RCC 7860 (cell line): ENCODE measurements around the gene ITPK1.

ENCODE experiments used
- DNase-seq: peaks from one replicate; pipeline ENCODE4 v3.0.0-alpha.2; 2015; ENCODE audit warnings: low spot score
- FAIRE-seq: peaks from 2 replicates; lab custom pipeline; 2012; peaks lifted over from hg19 to GRCh38; lab: Jason Lieb, UNC

ITPK1 gene

GRCh38 chr14:93031505-93032315, 84.0 kb downstream of the ITPK1 start:
- FAIRE-seq = no peak
- no peak for DNase-seq

- no peak for FAIRE-seq
- no peak for DNase-seq
Measured at GRCh38 chr14:93030761-93031160, 85.0 kb downstream of the ITPK1 start.

- no peak for FAIRE-seq
- DNase-seq = no peak
Measured at GRCh38 chr14:93029911-93030508, 85.7 kb downstream of the ITPK1 start.

DNA sequence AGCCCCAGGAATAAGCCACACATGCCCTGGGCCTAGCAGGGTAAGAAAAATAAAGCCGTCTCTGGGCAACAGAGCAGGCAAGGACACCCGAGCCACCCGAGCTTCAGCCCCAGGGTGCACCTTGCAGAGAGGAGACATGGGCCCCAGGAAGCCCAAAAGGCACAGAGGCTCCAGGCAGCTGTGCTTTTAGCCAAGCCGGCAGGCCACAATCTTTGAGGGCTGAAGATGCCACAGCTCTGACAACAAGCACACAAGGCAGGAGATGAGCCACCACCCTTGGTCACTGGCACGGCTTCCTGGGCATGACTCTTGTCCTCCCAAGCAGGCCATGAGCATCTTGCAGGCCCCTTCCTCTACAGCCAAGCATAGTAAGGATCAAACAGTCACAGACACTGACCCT, 86.3 kb downstream of the ITPK1 start:
- FAIRE-seq = no peak
- no peak for DNase-seq

DNA sequence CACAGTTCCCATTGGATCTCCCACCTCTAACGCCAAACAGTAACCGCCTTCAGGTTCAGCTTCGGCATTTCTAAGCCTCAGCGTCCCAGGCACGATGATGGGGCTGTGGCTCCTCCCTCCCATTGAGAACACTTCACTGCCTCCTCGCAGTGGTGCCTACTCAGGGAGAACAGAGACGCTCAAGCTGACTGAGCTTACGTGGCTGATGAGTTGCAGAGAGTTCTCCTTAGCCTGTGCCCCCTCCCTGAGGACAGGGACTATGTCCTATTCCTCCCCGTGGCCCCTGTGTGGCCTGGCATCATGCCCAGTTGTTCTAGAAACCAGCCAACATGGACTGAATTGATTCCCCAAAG, 87.0 kb downstream of the ITPK1 start:
- FAIRE-seq = no peak
- DNase-seq = no peak

GRCh38 chr14:93027810-93028723, 87.7 kb downstream of the ITPK1 start:
- FAIRE-seq (no peak), DNase-seq (no peak)

DNA sequence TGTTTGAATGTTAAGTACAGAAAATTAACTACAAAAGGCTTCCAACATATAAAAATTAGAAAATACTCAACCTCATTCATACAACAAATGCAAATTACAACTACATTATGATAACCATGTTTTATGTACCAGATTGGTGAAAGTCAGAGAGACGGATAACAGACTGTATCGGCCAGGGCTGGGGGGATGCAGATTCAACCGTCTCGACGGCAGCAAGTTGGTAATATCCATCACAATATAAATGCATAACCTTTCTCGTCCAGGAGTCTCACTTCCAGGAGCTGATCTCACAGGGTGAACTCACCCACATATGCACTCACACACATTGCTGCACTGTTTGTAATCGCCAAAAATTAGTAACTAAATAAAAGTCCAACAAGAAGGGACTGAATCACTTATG, 89.4 kb downstream of the ITPK1 start:
- DNase-seq = no peak
- no peak for FAIRE-seq

DNA sequence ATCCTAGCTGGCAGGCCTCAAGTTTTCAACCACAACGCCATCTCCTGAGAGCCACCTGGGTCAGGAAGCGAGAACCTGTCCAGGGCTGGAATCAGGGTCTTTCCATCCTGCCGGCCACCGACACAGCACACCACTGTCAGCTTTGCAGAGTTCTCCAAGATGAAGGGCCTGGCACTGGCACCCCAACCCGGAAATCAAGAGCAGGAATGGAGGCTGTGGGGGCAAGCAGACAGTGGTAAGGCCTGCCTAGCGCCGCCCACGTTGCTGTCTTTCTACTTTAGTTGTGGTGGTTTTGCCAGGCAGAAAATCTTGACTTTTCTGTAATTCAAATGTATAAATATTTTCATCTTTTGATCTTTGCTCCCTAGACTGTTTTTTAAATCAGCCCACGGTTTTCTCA, 90.7 kb downstream of the ITPK1 start:
- FAIRE-seq = no peak
- DNase-seq = no peak

GRCh38 chr14:93024493-93024892, 91.2 kb downstream of the ITPK1 start:
- no peak for FAIRE-seq
- no peak for DNase-seq

GRCh38 chr14:93023802-93024434, 91.8 kb downstream of the ITPK1 start:
- FAIRE-seq (no peak), DNase-seq (no peak)

GRCh38 chr14:93023039-93023438, 92.7 kb downstream of the ITPK1 start:
- FAIRE-seq = no peak
- DNase-seq = no peak

DNA sequence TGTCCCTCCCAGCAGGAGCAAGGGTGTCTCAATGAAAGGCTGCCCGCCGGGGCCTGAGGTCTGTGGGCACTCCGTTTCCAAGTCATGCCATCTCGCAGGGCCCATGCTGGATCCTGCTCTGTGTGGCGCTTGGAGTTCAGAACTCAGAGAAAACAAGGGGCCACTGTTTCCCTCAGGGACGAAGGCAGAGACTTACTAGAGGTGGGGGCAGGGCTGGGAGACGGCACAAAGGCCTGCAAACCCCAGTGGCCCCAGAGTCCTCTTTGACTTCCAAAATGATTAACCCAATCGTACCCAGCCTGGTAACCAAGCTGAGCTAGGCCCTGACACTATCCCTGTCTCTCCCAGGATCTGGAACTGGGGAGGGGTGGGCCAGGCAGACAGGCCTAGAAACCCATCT, 95.8 kb downstream of the ITPK1 start:
- FAIRE-seq (no peak), DNase-seq (no peak)

DNA sequence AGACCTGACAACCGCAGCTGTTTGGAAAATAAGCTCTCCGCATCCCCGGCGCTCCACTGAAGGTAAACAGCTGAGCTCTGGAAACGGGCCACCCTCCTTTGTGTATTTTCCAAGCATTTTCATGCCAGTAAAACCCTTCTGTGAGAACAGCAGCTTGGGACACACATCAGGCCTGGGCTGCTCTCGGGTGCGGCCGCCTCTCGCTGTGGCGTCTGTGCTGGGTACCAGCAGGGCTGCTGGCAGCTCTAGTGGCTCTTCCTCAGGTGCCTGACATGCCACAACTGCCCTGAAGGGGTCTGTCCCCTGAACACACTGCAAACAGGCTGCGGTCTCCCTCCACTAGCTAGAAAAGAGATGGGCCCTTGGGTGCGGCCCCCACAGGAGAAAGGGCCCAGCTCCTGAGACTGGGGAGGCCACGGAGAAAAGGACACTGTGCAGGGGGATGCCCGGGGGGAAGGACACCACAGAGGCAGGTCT, 96.3 kb downstream of the ITPK1 start:
- DNase-seq (no peak), FAIRE-seq (no peak)

- no peak for FAIRE-seq
- DNase-seq = no peak
Measured at GRCh38 chr14:93018366-93018765, 97.4 kb downstream of the ITPK1 start.

DNA sequence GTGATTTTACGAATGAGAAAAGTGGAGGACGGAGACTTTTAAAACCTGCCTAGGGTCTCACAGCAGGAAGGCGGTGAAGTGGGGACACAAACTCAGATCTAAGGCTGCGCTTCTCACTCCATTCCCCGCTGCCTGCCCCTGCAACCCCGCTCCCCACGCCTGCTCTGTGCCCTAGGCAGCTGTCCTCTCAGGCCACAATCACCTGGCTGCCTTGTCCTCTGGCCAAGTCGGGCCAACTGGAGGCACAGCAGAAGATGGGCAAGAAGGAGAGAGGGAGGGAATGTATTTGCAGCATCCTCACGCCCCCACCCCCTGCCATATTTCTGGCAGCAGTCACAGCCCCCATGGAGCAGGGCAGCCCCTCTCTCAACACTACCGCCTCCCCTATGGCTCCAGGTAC, 97.8 kb downstream of the ITPK1 start:
- no peak for FAIRE-seq

GRCh38 chr14:93017301-93017797, 98.4 kb downstream of the ITPK1 start:
- DNase-seq (no peak), FAIRE-seq (no peak)

More for the DNA sequence above, 97.8 kb downstream of the ITPK1 start:
- DNase-seq = no peak

- DNase-seq (no peak), FAIRE-seq (no peak)
Measured at GRCh38 chr14:93016275-93016845, 99.4 kb downstream of the ITPK1 start.

- FAIRE-seq = no peak
- DNase-seq = no peak
Measured at GRCh38 chr14:93015505-93015904, 100.2 kb downstream of the ITPK1 start.

DNA sequence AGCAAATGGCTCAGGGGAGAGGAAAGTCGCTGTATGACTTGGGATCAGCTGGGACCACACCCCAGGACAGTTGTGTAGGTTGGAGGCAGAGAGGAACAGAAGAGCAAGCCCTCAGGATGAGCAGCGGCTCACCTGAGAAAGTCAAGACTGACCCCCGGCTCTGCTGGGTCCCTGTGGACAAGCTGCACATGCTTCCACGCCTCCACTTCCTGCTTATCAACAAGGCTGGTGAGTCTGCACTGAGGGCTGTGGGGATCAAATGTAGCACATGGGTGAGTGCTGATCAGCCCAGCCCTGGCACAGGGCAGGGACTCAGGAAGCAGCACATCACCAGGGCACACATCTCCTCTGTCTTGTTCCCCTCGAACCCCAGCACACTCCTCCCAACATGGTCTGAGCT, 100.7 kb downstream of the ITPK1 start:
- DNase-seq (no peak), FAIRE-seq (no peak)
